Gastrocnemius medialis (tissue), 4 donors: Measurements from ENCODE around the gene KCNC4. TPM values are rescaled to one million over a fixed set of nuclear protein-coding genes. Genes with fewer than 3 reads are reported as not detected.

Experiments used
- ATAC-seq, 2 donors: fragments of 150-250 bp; one replicate each; pipeline ENCODE4 v1.9.1; 2016
- DNase-seq, 2 donors: peaks; one replicate each; pipeline ENCODE4 v3.0.0-alpha.2; 2019
- H3K27ac ChIP-seq, 4 donors: fragments of 200-600 bp; sonication (generic); 1 replicate in 1 of 4; 2 replicates in 3 of 4; pipeline ENCODE4 v1.5.1; 2016 to 2018; ENCODE audit warnings: mild to moderate bottlenecking in 2 of 4, moderate library complexity in 1 of 4
- H3K27me3 ChIP-seq, 3 donors: fragments of 200-600 bp; sonication (generic) in 2 of 3; 1 replicate in 1 of 3; 2 replicates in 2 of 3; pipeline versions ENCODE4 v1.5.1 to v1.6.0; 2016 to 2019; ENCODE audit warnings: mild to moderate bottlenecking in 1 of 3, moderate library complexity in 1 of 3
- H3K36me3 ChIP-seq, 2 donors: fragments of 200-600 bp; sonication (generic) in 1 of 2; one replicate each; pipeline ENCODE4 v1.5.1; 2017 to 2018
- H3K4me1 ChIP-seq, 2 donors: fragments of 200-600 bp; sonication (generic) in 1 of 2; one replicate each; pipeline ENCODE4 v1.5.1; 2016 to 2017; ENCODE audit warnings: mild to moderate bottlenecking in 2 of 2
- H3K4me3 ChIP-seq, 4 donors: fragments of 200-600 bp; sonication (generic) in 3 of 4; 1 replicate in 1 of 4; 2 replicates in 3 of 4; pipeline ENCODE4 v1.5.1; 2016 to 2019; ENCODE audit warnings: mild to moderate bottlenecking in 2 of 4
- H3K9me3 ChIP-seq, 3 donors: fragments of 200-600 bp; sonication (generic) in 2 of 3; 1 replicate in 1 of 3; 2 replicates in 2 of 3; pipeline ENCODE4 v1.5.1; 2016 to 2019
- CTCF ChIP-seq, 5 experiments: fragments of 450-650 bp in 3 of 5; fragments of 200-600 bp in 2 of 5; sonication (generic) in 2 of 5; IDR thresholded peaks in 4 of 5; conservative IDR thresholded peaks in 1 of 5; 1 replicate in 4 of 5; 2 replicates in 1 of 5; pipeline ENCODE4 v1.5.1; 2016 to 2019; ENCODE audit warnings: antibody characterized with exemption in 5 of 5, mild to moderate bottlenecking in 3 of 5, moderate library complexity in 3 of 5
- POLR2A ChIP-seq, 2 donors: fragments of 450-650 bp; IDR thresholded peaks; one replicate each; pipeline ENCODE4 v1.6.1; 2017; ENCODE audit warnings: antibody characterized with exemption in 2 of 2, mild to moderate bottlenecking in 2 of 2, moderate library complexity in 2 of 2
- in situ Hi-C, 4 donors: fragments of 200-750 bp; cut with MboI; loops; one replicate each; pipeline versions ENCODE4 v1.15.0 to v1.8.0; 2017; ENCODE audit warnings: low sequenced_read_pairs in 4 of 4
- intact Hi-C: fragments of 100-400 bp; cut with DNase I; formaldehyde crosslinking; loops from one replicate; pipeline ENCODE4 v1.15.1; 2023; ENCODE audit warnings: low total_unique reads
- total RNA-seq, 4 donors: library from RNA; depleted of rRNA; stranded (reverse); fragments of >200 nt; gene quantifications; one replicate each; pipeline versions ENCODE4 v1.1.0 to v1.2.3, GENCODE V29; 2016

Gene KCNC4
- total RNA-seq, 4 donors from 2014 or later: 3.1 to 9.1 (median 4.1) TPM

- Histone ChIP-seq H3K4me3 (no peak overlapping the region), H3K9me3 (no peaks in the 10 kb centered on the region), H3K27ac (no peak overlapping the region), H3K36me3 (no peaks in the 10 kb centered on the region), H3K4me1 (no peaks in the 10 kb centered on the region), H3K27me3 (no peaks in the 10 kb centered on the region)
- intact Hi-C loops: no loop called here
- TF ChIP-seq POLR2A (IDR thresholded peaks at IDR 0.05) (no peak), CTCF (IDR thresholded peaks at IDR 0.05 in 4 of 5, conservative IDR thresholded peaks at IDR 0.05 in 1 of 5) (no peak)
- ATAC-seq (no peak), DNase-seq (no peak)
- in situ Hi-C loops: no loop called here
These were observed 15.1 kb downstream of the KCNC4 start for GRCh38 chr1:110225212-110225611.

GRCh38 chr1:110225756-110226404 is 15.8 kb downstream of the KCNC4 start:
- Histone ChIP-seq H3K27me3 (no peaks in the 10 kb centered on the region), H3K4me3 (no peak overlapping the region), H3K4me1 (no peaks in the 10 kb centered on the region), H3K27ac (no peak overlapping the region), H3K9me3 (no peaks in the 10 kb centered on the region), H3K36me3 (no peaks in the 10 kb centered on the region)
- no peak for ATAC-seq
- in situ Hi-C loops: no loop called here
- intact Hi-C loops: no loop called here
- TF ChIP-seq CTCF (IDR thresholded peaks at IDR 0.05 in 4 of 5, conservative IDR thresholded peaks at IDR 0.05 in 1 of 5): no peak
- no peak for TF ChIP-seq POLR2A (IDR thresholded peaks at IDR 0.05)
- no peak for DNase-seq

- no peaks in the 10 kb centered on the region for H3K9me3 ChIP-seq
- DNase-seq (peak in 1 of 2 donors; percentile 29), ATAC-seq (peak in 1 of 2 donors; percentile 38)
- no peaks in the 10 kb centered on the region for H3K27me3 ChIP-seq
- intact Hi-C loops: no loop called here
- no peak for TF ChIP-seq POLR2A (IDR thresholded peaks at IDR 0.05)
- no peak for TF ChIP-seq CTCF (IDR thresholded peaks at IDR 0.05 in 4 of 5, conservative IDR thresholded peaks at IDR 0.05 in 1 of 5)
- H3K4me3 ChIP-seq: no peak overlapping the region
- in situ Hi-C loops: no loop called here
- peak overlapping the region in 2 of 4 donors; percentile 52 to 68 for H3K27ac ChIP-seq
- H3K36me3 ChIP-seq: no peaks in the 10 kb centered on the region
- no peaks in the 10 kb centered on the region for H3K4me1 ChIP-seq
These were observed 17.7 kb downstream of the KCNC4 start for GRCh38 chr1:110227774-110228173.

- intact Hi-C loops: no loop called here
- Histone ChIP-seq H3K4me3 (no peak overlapping the region), H3K27me3 (no peaks in the 10 kb centered on the region), H3K9me3 (no peaks in the 10 kb centered on the region), H3K27ac (peak overlapping the region in 2 of 4 donors; percentile 52 to 68), H3K36me3 (no peaks in the 10 kb centered on the region), H3K4me1 (no peaks in the 10 kb centered on the region)
- in situ Hi-C loops: no loop called here
- TF ChIP-seq CTCF (IDR thresholded peaks at IDR 0.05 in 4 of 5, conservative IDR thresholded peaks at IDR 0.05 in 1 of 5) (no peak), POLR2A (IDR thresholded peaks at IDR 0.05) (no peak)
- ATAC-seq (no peak), DNase-seq (no peak)
These were observed 18.3 kb downstream of the KCNC4 start for GRCh38 chr1:110228381-110228780.

GRCh38 chr1:110228869-110229268 is 18.8 kb downstream of the KCNC4 start:
- Histone ChIP-seq H3K4me3 (no peak overlapping the region), H3K36me3 (no peaks in the 10 kb centered on the region), H3K9me3 (no peaks in the 10 kb centered on the region), H3K27me3 (no peaks in the 10 kb centered on the region), H3K27ac (peak overlapping the region in 3 of 4 donors; percentile 15 to 68 (median 52)), H3K4me1 (no peaks in the 10 kb centered on the region)
- TF ChIP-seq CTCF (IDR thresholded peaks at IDR 0.05 in 4 of 5, conservative IDR thresholded peaks at IDR 0.05 in 1 of 5) (no peak), POLR2A (IDR thresholded peaks at IDR 0.05) (no peak)
- in situ Hi-C loops: no loop called here
- DNase-seq: no peak
- intact Hi-C loops: no loop called here
- no peak for ATAC-seq
